Caco-2 (cell line): ENCODE data around the gene PALM2AKAP2. TPM values are rescaled to one million over a fixed set of nuclear protein-coding genes. Genes with fewer than 3 reads are reported as not detected.

Experiments
- BruUV-seq: library from RNA; stranded (reverse); fragments of 400-500 nt; replicated peaks from 2 replicates; lab custom pipeline; 2021; lab: Mats Ljungman, UMichigan
- CTCF ChIA-PET: fragments of 300-600 bp; sonication (Branson Sonifier 250); formaldehyde crosslinking; loops from one replicate; lab custom pipeline; 2022; ENCODE audit warnings: antibody characterized with exemption; lab: Charles Lee
- POLR2A ChIA-PET: fragments of 300-600 bp; sonication (Branson Sonifier 250); formaldehyde crosslinking; loops from one replicate; lab custom pipeline; 2022; ENCODE audit warnings: antibody characterized with exemption; lab: Charles Lee
- DNase-seq, 2 experiments: peaks; one replicate each; pipeline versions ENCODE4 v3.0.0 to v3.0.0-alpha.2; 2020 to 2022
- H3K27me3 ChIP-seq: replicated peaks from 2 replicates; pipeline ENCODE4 v1.6.0; 2011; ENCODE audit warnings: low read length; ENCODE audit not compliant: control insufficient read depth, insufficient read depth
- H3K36me3 ChIP-seq: 2 replicates; pipeline ENCODE4 v1.5.1; 2011; ENCODE audit warnings: low read length; ENCODE audit not compliant: control insufficient read depth, insufficient read depth
- H3K4me1 ChIP-seq: fragments of 250-450 bp; sonication (Bioruptor Pico); 2 replicates; pipeline ENCODE4 v1.5.1; 2020; ENCODE audit warnings: mild to moderate bottlenecking
- H3K4me3 ChIP-seq: 2 replicates; pipeline ENCODE4 v1.5.1; 2011; ENCODE audit warnings: low read depth, mild to moderate bottlenecking, control low read depth, low read length
- H3K9me3 ChIP-seq: fragments of 250-450 bp; sonication (Bioruptor Pico); 2 replicates; pipeline ENCODE4 v1.5.1; 2020; ENCODE audit warnings: mild to moderate bottlenecking, moderate library complexity
- H3K27ac Mint-ChIP-seq: one replicate; pipeline ENCODE4 v1.8.0; 2022; ENCODE audit warnings: mixed read lengths; ENCODE audit not compliant: unreplicated experiment
- H3K27me3 Mint-ChIP-seq: one replicate; pipeline ENCODE4 v1.8.0; 2022; ENCODE audit warnings: mixed read lengths; ENCODE audit not compliant: insufficient read depth, unreplicated experiment
- H3K36me3 Mint-ChIP-seq: one replicate; pipeline ENCODE4 v1.8.0; 2022; ENCODE audit warnings: mild to moderate bottlenecking, mixed read lengths; ENCODE audit not compliant: insufficient read depth, unreplicated experiment
- H3K4me1 Mint-ChIP-seq: one replicate; pipeline ENCODE4 v1.8.0; 2022; ENCODE audit warnings: low read depth, mixed read lengths; ENCODE audit not compliant: unreplicated experiment
- H3K4me3 Mint-ChIP-seq: one replicate; pipeline ENCODE4 v1.8.0; 2022; ENCODE audit warnings: mild to moderate bottlenecking, moderate library complexity, mixed read lengths; ENCODE audit not compliant: unreplicated experiment
- H3K9me3 Mint-ChIP-seq: one replicate; pipeline ENCODE4 v1.8.0; 2022; ENCODE audit warnings: mixed read lengths; ENCODE audit not compliant: unreplicated experiment
- intact Hi-C: fragments of 100-400 bp; cut with micrococcal nuclease; formaldehyde crosslinking; loops from one replicate; pipeline ENCODE4 v1.10.0; 2022; ENCODE audit not compliant: unreplicated experiment
- total RNA-seq: library from RNA; stranded (reverse); gene quantifications from 2 replicates; pipeline ENCODE4 v1.2.3, GENCODE V29; 2022
- TF ChIP-seq, protein P1 (sequence below), 2 experiments: fragments of 200-600 bp in 1 of 2; IDR thresholded peaks; 1 replicate in 1 of 2; 2 replicates in 1 of 2; pipeline versions ENCODE4 v1.5.1 to v1.8.0; 2011 to 2022; ENCODE audit warnings: antibody characterized with exemption in 1 of 2, control low read depth in 1 of 2, inconsistent platforms in 1 of 2, low read depth in 1 of 2, low read length in 1 of 2, mild to moderate bottlenecking in 1 of 2, moderate library complexity in 1 of 2; ENCODE audit not compliant: insufficient read depth in 1 of 2, severe bottlenecking in 1 of 2, unreplicated experiment in 1 of 2

Gene PALM2AKAP2
- total RNA-seq, 1 experiment from 2014 or later: 0.54 TPM

DNA sequence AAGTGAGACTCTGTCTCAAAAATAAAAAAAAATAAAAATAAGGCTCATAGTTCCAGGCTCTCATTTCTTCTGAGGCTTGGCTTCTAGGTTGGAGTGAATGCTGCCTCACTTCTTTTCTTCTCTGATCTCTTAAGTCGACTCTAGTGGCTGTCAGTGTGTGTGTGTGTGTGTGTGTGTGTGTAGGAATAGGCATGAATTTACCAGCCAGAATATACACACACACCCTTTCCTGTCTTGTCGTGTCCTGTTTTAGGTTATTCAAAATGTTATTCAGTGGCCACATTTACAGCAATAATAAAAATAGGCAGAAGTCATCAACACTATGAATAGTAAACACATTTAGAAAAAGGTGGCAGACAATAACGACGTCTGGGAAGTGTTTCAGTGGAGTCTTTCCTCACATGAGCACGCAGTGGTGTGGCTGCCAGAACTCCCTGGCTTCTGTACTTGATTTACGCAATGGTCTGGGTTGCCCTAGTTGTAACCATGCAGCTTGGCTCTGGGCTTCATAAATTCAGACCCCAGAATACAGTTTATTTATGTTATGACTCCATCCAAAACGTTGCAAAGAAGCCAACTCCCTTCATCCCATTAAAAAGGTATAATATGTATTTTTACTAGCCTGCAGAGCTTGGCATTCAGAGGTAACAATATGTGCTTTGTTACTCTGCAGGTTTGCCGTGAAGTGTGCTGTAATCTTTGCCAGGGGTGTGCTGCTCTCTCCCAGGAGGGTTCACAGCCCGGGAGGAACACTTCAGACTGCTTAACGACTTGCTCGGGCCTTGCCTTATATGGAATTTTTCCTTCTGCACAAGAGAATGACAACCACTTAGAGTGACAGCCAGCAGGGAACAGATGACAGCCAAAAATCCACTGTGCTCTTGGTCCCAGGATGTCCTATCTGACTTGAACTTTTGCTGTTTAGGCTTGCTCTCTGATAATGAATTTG lies 34.4 kb upstream of the PALM2AKAP2 start:
- TF ChIP-seq, protein P1, sequence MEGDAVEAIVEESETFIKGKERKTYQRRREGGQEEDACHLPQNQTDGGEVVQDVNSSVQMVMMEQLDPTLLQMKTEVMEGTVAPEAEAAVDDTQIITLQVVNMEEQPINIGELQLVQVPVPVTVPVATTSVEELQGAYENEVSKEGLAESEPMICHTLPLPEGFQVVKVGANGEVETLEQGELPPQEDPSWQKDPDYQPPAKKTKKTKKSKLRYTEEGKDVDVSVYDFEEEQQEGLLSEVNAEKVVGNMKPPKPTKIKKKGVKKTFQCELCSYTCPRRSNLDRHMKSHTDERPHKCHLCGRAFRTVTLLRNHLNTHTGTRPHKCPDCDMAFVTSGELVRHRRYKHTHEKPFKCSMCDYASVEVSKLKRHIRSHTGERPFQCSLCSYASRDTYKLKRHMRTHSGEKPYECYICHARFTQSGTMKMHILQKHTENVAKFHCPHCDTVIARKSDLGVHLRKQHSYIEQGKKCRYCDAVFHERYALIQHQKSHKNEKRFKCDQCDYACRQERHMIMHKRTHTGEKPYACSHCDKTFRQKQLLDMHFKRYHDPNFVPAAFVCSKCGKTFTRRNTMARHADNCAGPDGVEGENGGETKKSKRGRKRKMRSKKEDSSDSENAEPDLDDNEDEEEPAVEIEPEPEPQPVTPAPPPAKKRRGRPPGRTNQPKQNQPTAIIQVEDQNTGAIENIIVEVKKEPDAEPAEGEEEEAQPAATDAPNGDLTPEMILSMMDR (IDR thresholded peaks at IDR 0.05; ENCODE audit: insufficient read depth in 1 of 2, low read depth in 1 of 2, low read length in 1 of 2, severe bottlenecking in 1 of 2, unreplicated experiment in 1 of 2): no peak
- no peaks in the 10 kb centered on the region for H3K9me3 Mint-ChIP-seq
- no peak overlapping the region for H3K4me3 ChIP-seq
- H3K36me3 Mint-ChIP-seq: no peaks in the 10 kb centered on the region
- H3K4me1 ChIP-seq: no peaks in the 10 kb centered on the region
- DNase-seq: no peak
- no peaks in the 10 kb centered on the region for H3K9me3 ChIP-seq
- H3K4me1 Mint-ChIP-seq: no peaks in the 10 kb centered on the region
- H3K27ac Mint-ChIP-seq: no peak overlapping the region
- CTCF ChIA-PET: no interaction called here
- intact Hi-C loops: no loop called here
- H3K27me3 ChIP-seq: no peaks in the 10 kb centered on the region
- H3K4me3 Mint-ChIP-seq: no peak overlapping the region
- H3K36me3 ChIP-seq: no peaks in the 10 kb centered on the region
- peaks cover 12% of the 10 kb centered on the region for H3K27me3 Mint-ChIP-seq
- BruUV-seq: no TSS peak
- POLR2A ChIA-PET: no interaction called here

DNA sequence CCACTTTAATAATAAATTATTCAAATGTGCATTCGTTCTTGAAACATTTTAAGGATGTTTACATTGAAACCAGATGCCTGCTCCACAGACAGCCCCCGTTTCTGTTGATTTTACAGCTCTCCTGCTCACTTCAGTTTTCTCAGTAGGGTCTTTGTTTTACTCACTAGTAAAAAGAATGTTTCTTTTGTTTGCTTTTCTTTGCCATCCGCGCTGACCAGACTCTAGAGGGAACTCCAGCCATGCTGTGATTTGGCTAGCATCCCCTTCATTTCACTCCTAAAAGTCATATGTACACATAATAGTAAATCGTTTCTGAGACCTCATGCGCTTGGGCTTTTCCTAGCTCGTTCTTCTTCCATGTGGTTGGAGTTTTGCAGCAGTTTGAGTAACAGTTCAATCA lies 28.7 kb upstream of the PALM2AKAP2 start:
- H3K9me3 Mint-ChIP-seq: no peaks in the 10 kb centered on the region
- no peaks in the 10 kb centered on the region for H3K4me1 Mint-ChIP-seq
- Histone ChIP-seq H3K4me1 (no peaks in the 10 kb centered on the region), H3K36me3 (no peaks in the 10 kb centered on the region), H3K4me3 (no peak overlapping the region), H3K27me3 (no peaks in the 10 kb centered on the region), H3K9me3 (no peaks in the 10 kb centered on the region)
- CTCF ChIA-PET: no interaction called here
- intact Hi-C loops: no loop called here
- no peak for DNase-seq
- no peak overlapping the region for H3K4me3 Mint-ChIP-seq
- H3K27me3 Mint-ChIP-seq: peaks cover 18% of the 10 kb centered on the region
- no peaks in the 10 kb centered on the region for H3K36me3 Mint-ChIP-seq
- BruUV-seq: no TSS peak
- TF ChIP-seq, protein P1 (IDR thresholded peaks at IDR 0.05; ENCODE audit: insufficient read depth in 1 of 2, low read depth in 1 of 2, low read length in 1 of 2, severe bottlenecking in 1 of 2, unreplicated experiment in 1 of 2): no peak
- POLR2A ChIA-PET: no interaction called here
- H3K27ac Mint-ChIP-seq: no peak overlapping the region

DNA sequence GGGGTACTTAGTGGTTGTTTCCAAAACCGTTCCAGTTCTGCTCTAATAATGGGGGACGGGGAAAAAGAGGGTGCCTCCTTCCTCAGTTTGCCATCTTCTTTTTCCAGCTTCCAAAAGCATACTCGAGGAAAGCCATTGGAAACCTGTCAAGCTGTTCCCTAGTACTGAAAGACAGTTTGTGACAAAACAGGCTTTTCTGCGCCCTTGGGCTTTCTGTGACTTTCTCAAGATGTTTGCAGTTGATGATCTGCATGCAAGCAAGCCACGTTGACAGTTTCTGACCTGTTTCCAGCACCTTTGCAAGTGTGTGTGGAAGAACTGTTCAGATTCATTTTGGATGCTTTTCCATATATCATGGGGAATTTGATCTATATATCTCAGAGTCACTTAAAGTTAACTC lies 26.7 kb upstream of the PALM2AKAP2 start:
- H3K4me1 ChIP-seq: no peaks in the 10 kb centered on the region
- Mint-ChIP-seq H3K27me3 (peaks cover 17% of the 10 kb centered on the region), H3K4me1 (no peaks in the 10 kb centered on the region), H3K9me3 (no peaks in the 10 kb centered on the region), H3K27ac (no peak overlapping the region), H3K4me3 (no peak overlapping the region), H3K36me3 (no peaks in the 10 kb centered on the region)
- BruUV-seq: no TSS peak
- H3K27me3 ChIP-seq: no peaks in the 10 kb centered on the region
- ChIA-PET CTCF (no interaction called here), POLR2A (no interaction called here)
- intact Hi-C loops: no loop called here
- no peaks in the 10 kb centered on the region for H3K9me3 ChIP-seq
- H3K36me3 ChIP-seq: no peaks in the 10 kb centered on the region
- DNase-seq: no peak
- H3K4me3 ChIP-seq: no peak overlapping the region
- TF ChIP-seq, protein P1 (IDR thresholded peaks at IDR 0.05; ENCODE audit: insufficient read depth in 1 of 2, low read depth in 1 of 2, low read length in 1 of 2, severe bottlenecking in 1 of 2, unreplicated experiment in 1 of 2): no peak
